Caki2 (cell line): Measurements from ENCODE around the gene RSU1. TPM values are rescaled to one million over a fixed set of nuclear protein-coding genes. Genes with fewer than 3 reads are reported as not detected.
A peak's percentile ranks its signal among the peaks of the same experiment; 100 is the strongest.

Experiments used
- DNase-seq: peaks from one replicate; pipeline ENCODE4 v3.0.0-alpha.2; 2015; ENCODE audit warnings: low read depth
- in situ Hi-C: cut with HindIII; loops from 2 replicates; pipeline ENCODE4 v1.10.0; 2016; ENCODE audit warnings: low sequenced_read_pairs, low pct_unique_long_range_greater_than_20kb, mixed read lengths
- total RNA-seq: library from RNA; depleted of rRNA; stranded (reverse); fragments of >200 nt; shearing (Covaris generic); gene quantifications from 2 replicates; pipeline ENCODE4 v1.2.3, GENCODE V29; 2014; ENCODE audit warnings: low replicate concordance

RSU1 gene
- total RNA-seq, 1 experiment from 2014 or later: 17.3 TPM

DNA sequence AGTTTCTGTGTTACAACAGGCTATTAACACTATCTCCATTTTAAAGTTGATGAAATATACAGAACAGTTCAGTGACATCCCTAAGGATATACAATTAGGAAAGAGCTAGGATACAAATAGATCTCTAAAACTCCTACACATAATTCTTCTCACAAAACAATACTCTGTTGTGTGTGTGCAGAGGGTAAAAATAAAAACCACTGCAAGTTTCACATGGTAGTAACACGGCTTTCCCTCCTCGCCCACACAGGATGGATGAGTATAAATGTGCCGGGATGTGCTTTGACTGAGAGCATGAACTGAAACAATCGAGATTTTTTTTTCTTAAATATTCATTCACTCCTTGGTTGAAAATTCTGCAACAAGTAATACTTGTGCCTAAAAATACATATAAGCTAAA is 164.0 kb downstream of the RSU1 start:
- in situ Hi-C loops: no loop called here

DNA sequence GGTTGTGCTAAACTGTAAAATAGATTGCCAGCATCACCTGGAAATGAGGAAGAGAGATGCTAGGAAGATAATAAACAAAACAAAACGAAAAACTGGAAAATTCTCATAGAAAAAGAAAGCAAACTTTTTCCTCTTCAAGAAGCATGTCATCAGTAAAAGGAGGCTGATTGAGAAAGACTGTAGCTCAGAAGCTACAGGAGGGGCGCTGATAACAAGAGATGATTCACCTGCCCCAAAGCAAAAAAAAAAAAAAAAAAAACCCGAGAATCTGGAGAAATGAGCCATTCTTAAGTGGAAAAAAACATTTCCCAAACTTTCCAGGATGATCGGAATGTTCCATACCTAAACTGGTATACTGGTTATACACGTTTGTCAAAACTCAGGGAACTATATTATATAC is 165.1 kb downstream of the RSU1 start:
- no peak for DNase-seq
- in situ Hi-C loops: no loop called here

More for the DNA sequence above, 164.0 kb downstream of the RSU1 start:
- no peak for DNase-seq

DNA sequence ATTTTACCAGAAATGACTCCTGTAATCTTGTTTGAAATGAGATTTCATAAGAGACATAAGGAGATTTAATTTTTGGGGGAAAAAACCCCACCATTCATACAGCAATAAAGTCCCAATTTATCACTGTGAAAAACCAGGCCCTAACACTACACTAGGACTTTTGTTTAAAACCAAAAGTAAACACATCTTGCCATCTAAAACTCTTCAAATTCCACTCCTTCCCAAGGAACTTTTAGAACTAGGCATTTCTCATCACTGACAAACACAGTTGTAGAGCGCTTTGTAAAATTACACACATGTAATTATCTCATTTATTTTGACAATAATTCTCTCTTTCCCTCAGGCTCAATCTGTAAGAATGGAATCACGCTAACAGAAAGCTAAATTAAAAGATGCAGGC is 167.5 kb downstream of the RSU1 start:
- in situ Hi-C loops: no loop called here
- no peak for DNase-seq

DNA sequence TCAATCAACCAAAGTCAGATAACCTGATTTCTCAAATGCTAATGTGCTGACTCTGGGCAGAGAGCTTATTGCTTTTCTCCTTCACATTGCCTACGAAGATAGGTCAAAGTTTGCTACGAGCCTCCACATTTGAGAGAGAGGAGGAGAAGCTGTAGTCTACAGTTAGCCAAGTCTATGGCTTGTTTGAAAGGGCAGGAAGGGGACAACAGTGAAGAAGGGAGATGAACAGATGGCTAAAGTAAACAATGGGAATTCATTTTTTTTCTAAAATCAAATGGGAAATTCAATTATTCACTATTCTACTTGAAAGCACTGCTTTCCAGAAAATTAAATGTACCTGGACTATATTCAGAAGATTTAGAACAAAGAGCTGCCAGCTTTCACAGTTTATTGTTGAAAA is 168.9 kb downstream of the RSU1 start:
- in situ Hi-C loops: no loop called here
- DNase-seq: no peak

DNA sequence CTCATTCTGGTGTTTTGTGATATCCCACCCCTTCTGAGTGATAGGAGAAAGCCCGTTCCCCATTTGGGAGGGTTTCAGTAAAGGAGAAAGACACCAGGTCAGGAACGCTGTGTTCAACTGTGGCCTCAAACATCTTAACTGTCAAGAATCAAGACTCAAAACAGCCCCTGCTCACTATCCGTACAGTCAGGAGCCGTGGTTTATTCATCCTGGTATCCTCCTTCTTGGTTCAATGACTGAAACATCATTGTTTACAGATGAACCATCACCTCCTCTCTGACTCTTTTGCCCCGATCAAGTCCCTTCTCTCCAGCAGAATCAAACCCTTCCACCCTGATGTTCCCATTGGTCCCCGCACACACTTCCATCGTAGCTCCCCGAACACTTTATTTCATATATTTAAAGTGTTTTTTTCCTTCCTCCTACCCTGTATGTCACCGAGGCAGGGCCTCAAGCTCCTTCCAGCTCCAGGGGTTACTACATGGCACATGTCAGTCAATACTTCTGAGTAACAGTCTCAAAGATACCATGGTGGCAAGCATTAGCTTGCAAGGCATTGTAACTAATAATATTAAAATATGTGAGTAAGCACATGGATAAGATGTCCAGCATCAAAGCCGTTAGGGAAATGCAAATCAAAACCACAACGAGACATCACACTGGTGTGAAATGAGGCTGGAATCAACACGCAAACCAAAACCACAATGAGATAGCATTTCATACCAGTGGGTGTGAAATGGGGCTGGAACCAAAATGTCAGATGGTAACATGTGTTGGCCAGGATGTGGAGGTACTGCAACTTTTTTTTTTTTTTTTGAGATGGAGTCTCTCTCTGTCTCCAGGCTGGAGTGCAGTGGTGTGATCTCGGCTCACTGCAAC is 170.8 kb downstream of the RSU1 start:
- in situ Hi-C loops: no loop called here
- DNase-seq: no peak

DNA sequence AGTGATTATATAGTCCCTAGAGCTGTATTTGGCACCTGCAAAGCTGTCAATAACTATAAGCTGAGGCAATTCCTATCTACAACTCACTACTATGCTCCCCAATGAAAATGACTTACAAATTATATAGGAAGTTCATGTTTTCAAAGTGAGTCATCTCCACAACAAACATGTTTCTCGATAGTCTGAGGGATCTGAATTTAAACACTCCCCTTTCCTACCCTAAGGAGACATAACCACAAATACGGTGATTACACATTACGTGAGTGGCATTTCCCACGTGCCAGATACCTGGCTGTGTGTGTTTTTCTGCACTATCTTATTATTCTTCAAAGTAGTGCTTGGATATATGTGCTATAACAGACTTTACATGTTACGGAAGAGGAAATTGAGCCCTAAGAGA is 173.1 kb downstream of the RSU1 start:
- in situ Hi-C loops: no loop called here
- DNase-seq: no peak

DNA sequence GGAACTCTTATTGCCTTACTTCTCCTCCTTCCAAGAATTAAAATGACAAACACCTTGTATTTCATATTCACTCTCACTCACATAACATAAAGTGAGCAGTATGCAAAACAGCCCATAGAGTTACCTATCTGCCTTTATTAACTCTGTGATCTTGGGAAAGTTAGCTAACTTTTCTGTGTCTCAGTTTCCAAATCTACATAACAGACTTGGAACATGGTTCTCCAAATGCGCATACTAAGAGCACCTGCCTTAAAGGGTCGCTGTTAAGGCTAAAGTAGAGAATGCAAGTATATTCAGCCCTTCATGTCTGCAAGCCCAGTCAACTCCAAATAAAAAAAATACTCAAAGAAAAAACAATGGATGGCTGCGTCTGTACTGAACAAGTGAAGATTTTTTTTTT is 173.7 kb downstream of the RSU1 start:
- in situ Hi-C loops: no loop called here
- DNase-seq: no peak

DNA sequence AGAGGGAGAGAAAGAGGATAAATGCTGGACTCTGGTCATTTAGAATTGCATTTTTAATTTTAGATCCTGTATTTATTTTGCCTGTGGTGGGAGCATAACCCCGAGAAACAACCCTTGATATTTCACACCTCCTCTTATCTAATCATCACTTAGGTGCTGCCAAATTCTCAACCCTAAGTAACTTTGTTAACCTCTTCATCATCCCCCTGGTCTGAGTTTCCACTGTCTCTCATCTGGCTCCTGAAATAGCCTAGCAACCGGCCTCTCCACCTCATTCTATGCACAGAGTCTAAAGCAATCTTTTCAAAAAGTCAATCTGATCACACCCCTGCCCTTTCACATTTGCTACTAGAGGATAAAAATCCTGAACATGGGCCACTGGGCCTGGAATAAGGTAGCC is 177.1 kb downstream of the RSU1 start:
- in situ Hi-C loops: no loop called here
- no peak for DNase-seq

DNA sequence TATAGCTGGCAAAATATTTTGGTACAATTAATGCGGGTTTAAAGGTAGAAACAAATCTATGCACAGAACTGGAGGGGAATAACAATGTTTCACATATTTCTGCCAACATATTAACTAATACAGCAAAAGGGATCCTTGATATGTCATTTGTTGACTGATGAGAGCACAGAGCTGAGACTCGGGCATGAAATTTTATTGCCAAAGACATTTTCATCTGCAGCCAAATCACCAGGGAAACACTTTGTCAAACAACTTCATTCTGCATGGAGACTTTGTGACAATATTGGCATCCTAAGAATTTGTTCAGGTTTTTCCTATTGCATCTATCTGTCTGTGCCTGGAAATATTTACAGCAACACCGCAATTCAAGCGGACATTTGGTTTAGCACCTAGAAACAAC is 177.8 kb downstream of the RSU1 start:
- DNase-seq: no peak
- in situ Hi-C loops: no loop called here

DNA sequence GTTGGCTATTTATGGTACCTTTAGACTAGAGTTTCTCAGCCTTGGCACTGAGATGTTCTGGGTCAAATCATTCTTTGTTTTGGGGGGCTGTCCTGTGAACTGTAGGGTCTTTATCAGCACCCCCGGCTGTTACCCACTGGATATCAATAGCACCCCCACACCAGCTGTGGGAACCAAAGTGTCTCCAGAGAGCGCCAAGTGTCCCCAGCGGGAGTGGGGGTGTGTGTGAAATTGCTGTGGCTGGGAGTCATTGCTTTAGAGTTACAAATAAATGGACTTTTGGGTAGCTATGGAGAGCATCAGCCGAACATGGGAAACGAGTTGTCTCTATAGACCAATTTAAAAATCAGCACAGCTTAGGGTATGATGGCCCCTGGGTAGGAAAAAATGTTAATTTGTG is 184.2 kb downstream of the RSU1 start:
- no peak for DNase-seq
- in situ Hi-C loops: no loop called here

DNA sequence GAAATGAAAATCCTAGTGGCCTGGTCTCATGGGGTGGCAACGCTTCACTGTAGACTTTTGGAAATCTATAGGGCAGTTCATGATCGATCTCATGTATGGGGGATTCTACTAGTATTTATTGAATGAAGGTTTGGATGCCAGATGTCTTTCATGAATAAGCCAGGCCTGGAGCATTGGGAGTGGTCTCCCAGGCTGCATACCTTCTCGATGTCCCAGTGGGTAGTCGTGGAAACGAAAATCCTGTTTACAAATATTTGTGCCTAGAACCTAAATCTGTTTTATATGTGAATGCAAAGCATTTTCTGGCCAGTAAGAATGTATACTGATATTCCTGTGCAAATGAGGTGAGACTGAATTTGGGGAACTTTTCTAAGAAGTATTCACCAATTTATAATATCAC is 190.5 kb downstream of the RSU1 start:
- no peak for DNase-seq
- in situ Hi-C loops: no loop called here

DNA sequence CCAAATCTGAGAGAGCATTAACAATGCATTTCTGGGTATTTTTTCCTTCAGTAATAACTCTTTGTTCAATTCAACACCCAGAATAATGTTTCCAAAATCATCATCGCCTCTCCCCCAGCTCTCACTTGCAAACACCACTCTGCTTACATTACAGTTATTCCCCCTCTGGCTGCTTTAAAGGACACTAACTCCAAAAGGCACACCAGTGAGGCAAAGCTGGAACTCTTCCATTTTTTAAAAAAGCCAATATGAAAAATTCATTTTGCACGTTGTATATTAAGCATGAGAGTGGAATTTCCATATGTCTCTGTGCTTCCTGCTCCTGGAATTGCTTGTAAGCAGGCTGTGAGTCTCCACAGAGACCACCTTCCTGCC is 204.3 kb downstream of the RSU1 start:
- in situ Hi-C loops: no loop called here
- DNase-seq: no peak

DNA sequence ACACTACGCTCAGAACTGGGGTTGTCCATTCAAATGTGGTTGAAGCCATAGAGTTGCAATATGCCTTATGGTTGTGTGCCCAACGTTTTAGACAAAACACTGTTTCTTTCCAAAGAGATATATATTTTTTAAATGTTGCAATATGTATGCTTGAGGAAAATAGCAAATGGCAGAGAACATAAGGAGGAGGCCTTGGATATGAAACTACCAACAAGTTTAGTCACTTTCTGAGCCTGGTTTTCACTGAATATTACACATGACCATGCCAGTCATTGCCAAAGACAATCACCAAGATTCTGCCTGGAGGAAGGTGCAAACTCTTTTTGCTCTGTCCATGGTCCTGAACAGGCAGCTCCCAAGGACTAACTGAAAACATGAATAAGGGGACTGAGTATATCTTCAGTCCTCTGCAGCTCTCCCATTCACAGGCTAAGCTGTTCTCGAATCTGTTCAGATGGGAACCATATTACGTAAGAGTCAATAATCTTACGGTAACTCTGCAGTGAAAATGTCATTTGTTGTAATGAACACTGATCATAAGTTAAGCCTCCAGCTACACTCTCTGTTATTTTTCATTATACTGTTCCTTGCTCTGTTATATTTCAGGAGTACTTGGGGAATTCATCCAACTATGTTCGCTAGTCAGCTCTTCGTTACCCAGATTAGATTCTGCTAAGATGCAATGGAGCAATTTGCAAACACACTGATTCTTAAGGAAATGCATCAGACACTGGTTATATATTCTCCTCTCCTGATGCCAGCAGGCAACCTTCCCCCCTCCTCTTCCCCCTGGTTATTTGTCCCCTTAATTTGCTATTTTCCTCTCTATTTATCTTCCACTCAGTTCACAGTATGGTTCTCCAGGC is 204.9 kb downstream of the RSU1 start:
- in situ Hi-C loops: no loop called here
- peak; percentile 22 for DNase-seq

DNA sequence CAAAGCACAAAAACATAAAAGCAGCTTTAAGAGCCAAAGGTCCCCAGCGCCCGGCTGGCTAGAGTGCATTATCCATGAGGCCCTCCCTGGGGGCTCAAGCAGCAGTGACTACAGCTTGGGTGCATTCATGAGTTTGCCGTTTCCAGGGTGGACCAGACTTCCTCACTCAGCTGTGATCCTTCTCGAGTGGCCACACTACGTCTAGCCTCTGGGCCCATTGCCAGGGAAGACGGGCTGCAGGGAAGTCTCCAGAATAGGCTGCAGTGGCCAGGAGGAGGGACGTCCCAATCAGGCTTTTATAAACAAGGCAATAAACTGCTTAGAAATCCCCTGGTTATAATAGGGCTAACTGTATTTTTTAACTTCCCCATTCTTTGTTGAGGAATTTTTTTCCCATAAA is 206.2 kb downstream of the RSU1 start:
- in situ Hi-C loops: no loop called here
- no peak for DNase-seq

DNA sequence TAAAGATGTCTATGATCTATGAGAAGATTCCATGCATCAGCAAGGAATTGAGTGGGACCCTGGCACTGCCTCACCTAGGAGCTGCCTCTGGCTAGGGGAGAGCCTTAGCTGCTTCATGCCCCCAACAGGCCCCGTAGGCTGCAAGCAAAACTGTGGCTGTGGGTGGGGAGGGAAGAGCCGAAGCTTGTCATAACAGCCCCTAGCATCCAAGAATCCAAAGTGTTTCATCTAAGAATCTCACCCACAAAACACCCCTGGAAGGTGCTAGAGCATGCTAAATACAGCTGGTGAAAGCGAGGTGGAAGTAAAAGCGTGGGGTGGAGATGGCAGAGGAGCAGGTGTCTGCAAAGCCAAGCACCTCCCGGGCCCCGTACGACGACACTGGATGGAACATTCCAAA is 208.0 kb downstream of the RSU1 start:
- in situ Hi-C loops: no loop called here
- no peak for DNase-seq

DNA sequence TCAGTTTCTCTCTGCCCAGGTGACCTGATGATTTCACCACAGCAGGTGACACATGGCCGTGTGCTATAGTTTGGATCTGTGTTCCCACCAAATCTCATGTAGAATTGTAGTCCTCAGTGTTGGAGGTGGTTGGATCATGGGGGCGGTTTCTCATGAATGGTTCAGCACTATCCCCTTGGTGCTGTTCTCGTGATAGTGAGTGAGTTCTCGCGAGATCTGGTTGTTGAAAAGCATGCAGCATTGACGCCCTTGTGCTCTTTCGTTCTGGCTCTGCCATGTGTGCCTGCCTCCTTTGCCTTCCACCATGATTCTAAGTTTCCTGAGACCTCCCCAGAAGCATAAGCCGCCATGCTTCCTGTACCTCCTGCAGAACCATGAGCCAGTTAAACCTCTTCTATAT is 210.3 kb downstream of the RSU1 start:
- DNase-seq: no peak
- in situ Hi-C loops: no loop called here

DNA sequence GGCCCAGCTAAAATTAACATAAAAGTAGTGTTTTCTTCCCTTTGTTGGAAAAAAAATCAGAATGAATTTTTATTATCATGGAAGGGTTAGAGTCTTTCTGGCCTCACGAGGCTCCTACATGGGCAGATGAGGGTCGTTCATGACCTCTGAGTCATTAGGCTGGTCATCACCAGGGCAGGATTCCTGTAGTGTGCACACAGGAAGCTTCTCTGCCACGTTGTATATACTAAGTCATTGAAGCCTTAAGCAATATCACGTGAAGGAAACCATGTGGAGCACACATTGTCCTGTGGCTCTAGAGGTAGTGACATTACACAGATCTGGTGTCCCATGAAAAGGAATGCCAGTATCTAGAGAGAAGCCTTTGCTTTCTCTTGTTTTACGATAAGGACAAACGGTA is 210.8 kb downstream of the RSU1 start:
- peak; percentile 25 for DNase-seq
- in situ Hi-C loops: no loop called here

DNA sequence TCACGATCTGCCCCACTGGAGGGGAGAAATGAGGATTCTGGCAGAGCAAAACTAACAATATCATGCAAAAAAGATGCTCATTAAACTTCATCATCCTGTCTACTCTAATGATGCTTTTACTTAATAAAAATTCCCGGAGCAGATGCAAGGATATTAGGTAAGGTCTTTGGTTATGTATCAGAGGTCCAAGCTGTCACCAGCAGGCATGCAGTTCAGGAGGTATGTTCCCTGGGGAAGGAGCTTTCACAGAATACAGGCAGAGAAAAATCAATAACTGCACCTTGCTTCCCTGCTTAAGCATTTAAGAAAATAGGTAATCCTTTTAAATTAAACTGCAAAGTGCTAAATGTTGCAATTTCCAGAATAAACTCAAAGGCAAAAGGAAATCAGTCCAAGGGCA is 213.9 kb downstream of the RSU1 start:
- no peak for DNase-seq
- in situ Hi-C loops: no loop called here

DNA sequence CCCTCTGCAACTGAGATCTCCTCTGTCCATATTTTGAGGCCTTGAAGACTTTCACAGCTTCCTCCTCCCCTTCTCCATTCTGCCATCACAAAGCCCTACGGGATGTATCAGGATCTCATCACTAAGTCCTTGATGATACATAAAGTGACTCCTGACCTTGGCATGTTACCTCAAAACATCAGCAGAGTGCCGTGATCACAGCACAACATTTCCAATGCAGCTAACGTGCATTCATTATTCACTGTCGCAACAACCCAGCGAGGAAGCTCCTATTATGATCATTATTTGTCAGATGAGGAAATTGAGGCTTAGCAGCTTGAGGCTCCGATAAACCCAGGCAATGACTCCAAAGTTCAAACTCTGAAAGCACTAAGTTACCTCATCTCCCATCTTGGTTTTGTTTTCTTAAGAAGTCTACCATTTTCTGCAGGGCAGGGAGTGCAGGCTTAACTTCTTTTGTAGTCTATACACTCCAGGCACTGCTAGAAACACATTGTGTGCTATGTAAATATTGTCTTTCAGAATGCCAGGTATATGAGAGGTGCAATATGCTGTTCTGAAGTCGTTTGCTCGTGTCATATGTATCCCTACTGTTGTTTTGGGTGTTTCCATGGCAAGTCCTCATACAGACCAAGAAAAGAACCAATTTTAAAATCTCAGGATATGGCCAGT is 215.0 kb downstream of the RSU1 start:
- DNase-seq: no peak
- in situ Hi-C loops: no loop called here
